Right lobe of liver (tissue), 4 donors: ENCODE measurements around the gene PSMF1.

Experiments used
- POLR2A ChIP-seq: fragments of 450-650 bp; IDR thresholded peaks from one replicate; pipeline ENCODE4 v1.6.1; 2017; ENCODE audit warnings: antibody characterized with exemption, mild to moderate bottlenecking
- TF ChIP-seq, protein P1 (sequence below), 4 donors: fragments of 200-600 bp in 3 of 4; fragments of 450-650 bp in 1 of 4; IDR thresholded peaks; one replicate each; pipeline versions ENCODE4 v1.5.1 to v1.8.0; 2016 to 2022; ENCODE audit warnings: antibody characterized with exemption in 4 of 4, mild to moderate bottlenecking in 2 of 4
- donor health status: DM: no; HTN: no; CAD: no.
- donor health status: DM: no; HTN: no; CAD: no.
- donor health status: DM: no; HTN: yes; CAD: no.

GRCh38 chr20:1202762-1203504 lies 84.5 kb downstream of the PSMF1 start, which contains the start of gene C20orf202:
- TF ChIP-seq, protein P1, sequence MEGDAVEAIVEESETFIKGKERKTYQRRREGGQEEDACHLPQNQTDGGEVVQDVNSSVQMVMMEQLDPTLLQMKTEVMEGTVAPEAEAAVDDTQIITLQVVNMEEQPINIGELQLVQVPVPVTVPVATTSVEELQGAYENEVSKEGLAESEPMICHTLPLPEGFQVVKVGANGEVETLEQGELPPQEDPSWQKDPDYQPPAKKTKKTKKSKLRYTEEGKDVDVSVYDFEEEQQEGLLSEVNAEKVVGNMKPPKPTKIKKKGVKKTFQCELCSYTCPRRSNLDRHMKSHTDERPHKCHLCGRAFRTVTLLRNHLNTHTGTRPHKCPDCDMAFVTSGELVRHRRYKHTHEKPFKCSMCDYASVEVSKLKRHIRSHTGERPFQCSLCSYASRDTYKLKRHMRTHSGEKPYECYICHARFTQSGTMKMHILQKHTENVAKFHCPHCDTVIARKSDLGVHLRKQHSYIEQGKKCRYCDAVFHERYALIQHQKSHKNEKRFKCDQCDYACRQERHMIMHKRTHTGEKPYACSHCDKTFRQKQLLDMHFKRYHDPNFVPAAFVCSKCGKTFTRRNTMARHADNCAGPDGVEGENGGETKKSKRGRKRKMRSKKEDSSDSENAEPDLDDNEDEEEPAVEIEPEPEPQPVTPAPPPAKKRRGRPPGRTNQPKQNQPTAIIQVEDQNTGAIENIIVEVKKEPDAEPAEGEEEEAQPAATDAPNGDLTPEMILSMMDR (IDR thresholded peaks at IDR 0.05), result no peak
- TF ChIP-seq POLR2A, result no peak
